Measurements from ENCODE around the gene CRYGS. TPM values are rescaled to one million over a fixed set of nuclear protein-coding genes. Genes with fewer than 3 reads are reported as not detected.
"Not testable (repeated sequence)": the region's sequence is repeated elsewhere in the genome, so short reads cannot be mapped to it uniquely, and the experiment has no call there.

CRYGS gene
- 0.47 and 0.48 TPM in 2 replicates for total RNA-seq
- polyA plus RNA-seq (2012): 1.5 TPM

DNA sequence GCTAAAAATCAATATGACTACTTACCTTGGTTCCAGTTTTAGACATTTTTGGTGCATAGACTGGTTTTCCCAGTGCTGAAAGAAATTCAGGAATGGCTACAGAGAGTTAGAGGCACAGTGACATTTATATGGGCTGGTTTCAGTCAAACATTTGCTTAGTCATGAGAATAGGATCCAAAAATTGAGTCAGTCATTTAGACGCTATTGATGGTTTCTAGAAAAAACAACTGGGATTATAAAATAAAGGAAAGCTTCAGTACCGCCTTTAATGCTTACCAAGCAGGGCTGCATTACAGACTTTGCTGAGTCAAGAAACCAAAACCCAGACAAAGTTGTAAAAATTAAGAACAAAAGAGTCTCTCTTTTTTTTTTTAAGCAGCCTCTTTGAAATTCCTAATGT is at the start of gene CRYGS:
Gene CRYGS (minus strand): TSS at position 100 of the 400 bp plus-strand sequence. CDS start 54 bp downstream, at position 46.
- DNase-seq (ENCODE audit: low read depth): no peak

DNA sequence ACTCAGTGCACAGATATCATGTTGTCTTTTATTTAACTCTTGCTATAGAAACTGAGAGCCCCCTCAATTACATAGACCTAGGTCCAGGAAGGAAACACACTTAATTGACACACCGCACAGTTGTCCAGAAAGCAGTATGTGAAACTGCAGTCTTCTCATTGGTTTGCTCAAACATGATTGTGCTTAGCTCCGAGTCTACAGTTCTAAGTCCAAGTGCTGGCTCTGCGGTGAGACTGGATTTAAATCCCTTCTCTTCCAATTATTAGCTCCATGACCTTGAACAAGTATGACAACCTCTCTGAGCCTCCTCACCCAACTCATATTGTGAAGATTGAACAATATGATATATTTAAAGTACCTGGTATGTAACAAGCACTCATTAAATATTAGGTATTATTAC is 49.7 kb upstream of the CRYGS start:
- no peak for DNase-seq (ENCODE audit: low read depth)

DNA sequence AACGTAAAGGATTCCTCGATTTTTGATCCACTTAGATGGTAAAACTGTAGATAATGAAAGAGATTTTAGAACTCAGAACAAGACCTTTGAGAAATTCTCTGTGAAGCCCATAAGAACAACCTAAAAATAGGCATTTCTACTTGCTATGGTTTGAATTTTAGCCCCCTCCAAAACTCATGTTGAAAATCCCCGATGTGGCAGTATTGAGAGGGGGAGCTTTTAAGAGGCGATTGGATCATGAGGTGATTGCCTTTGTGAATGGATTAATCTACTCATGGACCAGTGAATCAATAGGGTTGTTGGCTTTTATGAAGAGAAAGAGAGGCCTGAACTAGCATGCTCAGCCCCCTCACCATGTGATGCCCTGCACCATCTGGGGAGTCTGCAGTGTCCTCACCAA is 48.5 kb upstream of the CRYGS start:
- DNase-seq (ENCODE audit: low read depth): no peak

DNA sequence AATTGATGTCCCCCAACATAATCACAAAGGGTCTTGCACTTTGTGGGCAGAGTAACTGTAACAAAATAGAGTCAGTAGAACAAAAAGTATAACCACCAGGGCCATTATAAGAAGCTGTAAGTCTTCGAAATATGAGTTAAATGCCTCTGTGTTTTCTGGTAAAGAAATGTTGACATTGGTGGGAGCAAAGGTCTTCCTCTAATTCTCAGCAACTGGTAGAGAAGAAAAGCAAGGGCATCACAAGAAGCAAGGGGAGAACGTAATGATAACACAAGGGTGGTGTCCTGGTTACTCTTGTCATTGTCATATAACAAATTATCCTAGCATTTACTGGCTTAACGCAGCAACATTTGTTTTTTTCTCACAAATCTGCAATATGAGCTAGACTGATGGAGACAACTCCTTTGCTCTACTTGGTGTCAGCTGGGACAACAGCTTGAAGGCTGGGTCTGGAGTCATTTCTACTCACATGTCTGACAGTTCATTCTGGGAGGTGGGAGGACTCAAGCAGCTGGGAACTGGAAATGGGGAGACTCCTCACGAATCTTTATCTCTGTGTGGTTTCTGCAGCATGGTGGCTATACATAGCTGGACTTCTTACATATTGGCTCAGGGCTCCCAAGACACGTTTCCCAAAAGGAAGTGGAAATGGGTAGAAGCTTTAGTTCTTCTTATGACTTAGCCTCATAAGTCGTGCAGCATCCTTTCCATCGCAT is 46.6 kb upstream of the CRYGS start:
- DNase-seq (ENCODE audit: low read depth): no peak

DNA sequence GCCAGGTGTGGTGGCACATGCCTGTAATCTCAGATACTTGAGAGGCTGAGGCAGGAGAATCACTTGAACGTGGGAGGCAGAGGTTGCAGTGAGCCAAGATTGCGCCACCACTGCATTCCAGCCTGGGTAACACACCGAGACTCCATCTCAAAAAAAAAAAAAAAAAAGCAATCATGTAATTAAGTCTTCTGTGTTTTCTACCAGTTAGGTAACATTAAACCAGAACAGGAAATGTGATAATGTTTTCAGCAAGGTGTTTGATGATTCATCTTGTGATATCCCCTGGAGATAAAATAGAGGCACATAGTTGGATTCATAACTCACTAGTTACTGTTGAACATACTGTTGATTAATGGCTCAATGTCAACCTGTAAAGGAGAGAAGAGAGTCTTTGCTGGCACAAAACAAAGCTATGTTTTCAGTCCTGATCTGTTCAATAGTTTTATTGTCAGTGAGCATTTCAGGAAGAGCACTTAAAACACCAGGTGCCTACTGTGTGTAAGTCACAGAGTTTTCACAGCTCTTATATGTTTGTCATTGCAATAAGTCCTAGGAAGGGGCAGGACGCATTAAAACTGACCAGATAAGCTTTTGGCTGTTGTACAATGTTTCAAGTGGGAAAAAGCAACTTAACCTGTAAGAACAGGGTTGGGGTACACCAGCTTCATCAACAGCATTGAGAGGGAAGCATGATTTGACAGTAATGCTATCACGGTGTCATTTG is 45.8 kb upstream of the CRYGS start:
- no peak for DNase-seq (ENCODE audit: low read depth)

DNA sequence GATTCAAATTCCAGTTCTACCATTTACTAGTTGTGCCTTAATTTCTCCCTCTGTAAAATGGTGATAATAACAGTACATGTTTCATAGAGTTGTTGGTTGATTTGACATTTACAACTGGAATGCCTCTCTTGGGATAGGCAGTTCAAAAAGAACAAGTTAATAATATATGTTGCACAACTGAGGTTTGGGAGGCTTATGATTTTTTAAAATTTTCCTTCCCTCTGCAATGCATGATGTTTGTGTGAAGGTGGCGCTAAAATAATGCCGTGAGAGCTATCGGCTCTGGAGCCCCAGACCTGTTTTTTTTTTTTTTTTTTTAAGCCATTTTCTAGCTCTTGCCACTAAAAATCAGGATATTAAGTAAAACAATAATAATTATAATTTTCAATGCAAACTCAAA is 44.9 kb upstream of the CRYGS start:
- no peak for DNase-seq (ENCODE audit: low read depth)

DNA sequence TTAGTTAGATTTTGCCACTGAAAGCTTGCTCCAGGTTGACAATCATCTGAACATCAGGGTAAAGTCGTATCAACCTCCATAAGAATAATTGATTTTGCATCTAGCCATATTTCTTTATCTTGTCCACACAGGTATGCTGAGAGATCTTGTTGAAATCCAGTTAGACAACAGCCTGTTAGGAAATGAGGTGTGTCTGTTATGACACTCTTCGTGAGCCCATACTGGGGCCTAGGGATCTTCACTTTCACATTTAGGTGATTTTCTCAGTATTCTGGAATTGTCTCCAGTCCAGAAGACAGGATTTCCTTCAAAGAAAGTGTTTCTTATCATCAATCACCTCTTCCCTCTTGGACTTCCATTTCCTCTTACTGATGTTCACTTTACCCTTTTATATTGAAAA is 44.5 kb upstream of the CRYGS start:
- DNase-seq (ENCODE audit: low read depth): no peak

DNA sequence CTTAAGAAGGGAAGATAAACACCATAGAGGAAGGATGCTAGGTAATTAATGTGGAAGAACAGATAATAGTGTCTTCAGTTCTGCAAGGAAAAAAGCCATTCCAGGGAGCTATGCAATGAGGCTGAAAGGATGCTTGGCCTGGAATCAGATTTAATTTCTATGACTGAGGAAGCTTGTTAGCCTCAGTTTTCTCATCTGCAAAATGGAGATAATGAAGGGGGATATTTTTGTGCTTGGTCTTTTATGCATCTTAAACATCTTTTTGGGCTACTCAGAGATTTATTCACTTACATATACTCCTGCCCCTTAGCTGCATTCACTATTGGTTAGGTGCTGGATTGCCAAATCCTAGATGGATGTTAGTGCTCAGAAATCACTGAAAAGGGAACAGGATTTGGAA is 43.0 kb upstream of the CRYGS start:
- no peak for DNase-seq (ENCODE audit: low read depth)

DNA sequence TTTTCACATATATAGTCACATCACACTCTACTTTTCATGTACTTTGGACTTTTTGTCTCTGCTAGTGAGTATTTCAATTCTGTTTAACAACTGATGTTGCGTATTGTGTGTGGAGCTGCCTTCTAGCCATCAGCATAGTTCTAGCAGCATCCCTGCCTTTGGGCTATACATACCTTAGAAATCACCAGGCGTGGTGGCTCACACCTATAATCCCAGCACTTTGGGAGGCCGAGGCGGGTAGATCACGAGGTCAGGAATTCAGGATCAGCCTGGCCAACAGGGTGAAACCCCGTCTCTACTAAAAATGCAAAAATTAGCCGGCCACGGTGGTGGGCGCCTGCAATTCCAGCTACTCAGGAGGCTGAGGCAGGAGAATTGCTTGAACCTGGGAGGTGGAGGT is 42.1 kb upstream of the CRYGS start:
- not testable (repeated sequence) for DNase-seq (ENCODE audit: low read depth)

DNA sequence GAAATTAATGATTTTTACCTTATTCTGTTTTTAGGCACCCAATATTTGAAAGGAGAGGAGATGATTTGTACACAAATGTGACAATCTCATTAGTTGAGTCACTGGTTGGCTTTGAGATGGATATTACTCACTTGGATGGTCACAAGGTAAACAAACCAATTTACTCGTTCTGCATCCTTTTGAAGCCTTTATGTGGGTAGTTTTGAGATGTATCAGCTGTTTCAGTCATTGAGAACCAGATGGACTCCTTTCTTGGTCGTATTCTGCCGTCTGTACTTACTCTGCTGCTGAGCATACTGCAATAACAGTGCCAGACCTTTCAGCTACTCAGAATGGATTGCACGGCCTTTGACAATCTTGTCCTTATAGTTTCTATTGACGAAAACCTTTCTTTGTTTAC is 39.7 kb upstream of the CRYGS start:
- DNase-seq (ENCODE audit: low read depth): no peak

DNA sequence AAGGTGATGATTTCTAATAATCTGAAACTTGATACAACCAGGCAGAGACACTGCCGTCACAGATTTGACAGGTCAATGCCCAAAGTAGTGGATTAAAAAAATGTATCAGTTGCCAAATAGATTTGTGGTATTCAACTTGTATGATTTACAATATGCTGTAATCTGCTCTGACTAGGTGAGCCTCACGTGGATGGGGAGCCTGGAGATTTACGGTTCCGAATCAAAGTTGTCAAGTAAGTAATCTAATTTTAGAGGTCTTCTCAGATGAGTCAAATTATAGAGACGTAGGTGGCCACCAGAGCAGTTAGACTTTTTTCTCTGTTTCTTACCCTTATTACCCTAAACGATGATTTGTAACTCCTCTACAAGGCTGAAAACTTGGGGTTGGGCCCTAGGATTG is 38.4 kb upstream of the CRYGS start:
- DNase-seq (ENCODE audit: low read depth): no peak

DNA sequence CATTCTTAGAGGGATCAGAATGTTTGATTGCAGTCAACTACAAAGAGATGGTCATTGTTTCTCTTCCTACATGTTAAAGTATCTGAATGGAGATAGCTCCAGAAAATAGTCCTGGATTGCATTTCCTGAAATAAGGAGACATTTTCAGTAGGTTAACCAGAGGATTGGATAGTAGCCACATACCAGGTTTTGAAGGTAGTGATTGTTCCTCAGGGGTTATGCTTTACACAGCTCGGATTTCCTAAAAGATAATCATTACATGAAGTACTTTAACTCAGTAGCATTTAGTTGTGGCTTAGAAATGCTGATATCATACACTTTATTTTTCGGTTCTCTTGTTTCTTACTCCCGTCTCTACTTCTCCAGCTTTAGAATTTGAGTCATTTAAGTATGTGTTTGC is 36.6 kb upstream of the CRYGS start:
- no peak for DNase-seq (ENCODE audit: low read depth)

DNA sequence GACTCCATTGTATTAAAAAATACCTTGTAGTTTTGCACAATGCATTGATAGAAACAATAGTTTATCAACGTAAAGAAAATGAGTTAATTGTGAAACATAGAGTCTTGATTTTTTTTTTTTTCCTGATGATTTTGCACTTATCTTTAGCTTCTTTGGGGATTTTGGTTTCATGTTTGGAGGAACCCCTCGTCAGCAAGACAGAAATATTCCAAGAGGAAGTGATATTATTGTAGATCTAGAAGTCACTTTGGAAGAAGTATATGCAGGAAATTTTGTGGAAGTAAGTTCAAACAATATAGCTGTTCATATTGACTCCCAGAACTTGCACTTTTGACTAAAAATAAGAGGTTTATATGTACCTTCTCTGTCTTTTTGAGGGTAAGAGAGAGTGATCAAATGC is 33.3 kb upstream of the CRYGS start:
- DNase-seq (ENCODE audit: low read depth): no peak

DNA sequence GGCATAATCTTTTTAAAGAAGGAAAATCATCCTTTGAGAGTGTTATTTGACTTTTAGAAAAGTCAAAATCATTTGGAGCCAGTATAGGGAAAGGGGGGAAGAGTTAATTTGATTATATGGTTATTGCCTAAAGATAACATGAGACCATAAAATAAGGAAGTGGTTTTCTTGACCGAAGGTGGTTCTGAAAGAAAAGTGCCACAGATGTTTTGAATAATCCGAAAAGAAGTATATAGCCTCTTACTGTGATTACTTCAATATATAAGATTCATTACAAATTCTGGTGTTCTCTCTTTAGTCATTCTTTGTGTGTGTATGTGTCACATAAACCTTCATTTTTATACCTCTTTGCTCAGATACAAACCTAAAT is 27.4 kb upstream of the CRYGS start:
- DNase-seq (ENCODE audit: low read depth): no peak

DNA sequence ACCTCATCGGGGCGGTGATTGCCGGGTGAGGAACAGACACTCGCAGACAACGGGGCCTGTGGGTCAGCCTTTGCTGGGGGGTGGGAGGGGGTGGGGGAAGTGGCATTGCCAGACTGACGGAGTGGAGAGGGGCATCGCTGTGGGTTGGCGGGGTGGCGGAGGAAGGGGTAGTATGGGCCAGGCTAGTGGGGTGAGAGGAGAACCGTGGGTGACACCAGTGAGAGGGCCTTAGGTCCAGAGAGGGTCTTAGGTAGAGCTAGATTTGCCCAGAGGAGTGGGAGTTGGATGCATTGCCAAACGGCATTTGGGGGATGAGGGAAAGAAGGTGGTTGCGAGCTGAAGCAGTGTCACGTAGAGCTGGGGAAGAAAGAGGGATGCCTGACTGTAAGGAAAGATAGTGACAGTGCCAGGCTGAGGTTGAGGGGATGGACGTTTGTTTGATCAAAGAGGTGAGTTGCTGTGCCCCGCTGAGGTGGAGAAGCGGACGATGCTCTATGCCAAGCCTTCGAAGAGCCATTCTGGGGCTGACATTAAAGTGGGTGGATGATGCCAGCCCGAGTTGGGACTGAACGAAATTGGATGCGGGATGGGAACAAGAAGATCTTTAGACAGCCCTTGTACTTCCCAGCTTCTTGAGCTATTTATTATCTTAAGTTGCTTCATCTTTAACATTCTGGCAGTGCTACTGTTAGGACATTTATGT is 26.9 kb upstream of the CRYGS start:
- DNase-seq (ENCODE audit: low read depth): no peak

DNA sequence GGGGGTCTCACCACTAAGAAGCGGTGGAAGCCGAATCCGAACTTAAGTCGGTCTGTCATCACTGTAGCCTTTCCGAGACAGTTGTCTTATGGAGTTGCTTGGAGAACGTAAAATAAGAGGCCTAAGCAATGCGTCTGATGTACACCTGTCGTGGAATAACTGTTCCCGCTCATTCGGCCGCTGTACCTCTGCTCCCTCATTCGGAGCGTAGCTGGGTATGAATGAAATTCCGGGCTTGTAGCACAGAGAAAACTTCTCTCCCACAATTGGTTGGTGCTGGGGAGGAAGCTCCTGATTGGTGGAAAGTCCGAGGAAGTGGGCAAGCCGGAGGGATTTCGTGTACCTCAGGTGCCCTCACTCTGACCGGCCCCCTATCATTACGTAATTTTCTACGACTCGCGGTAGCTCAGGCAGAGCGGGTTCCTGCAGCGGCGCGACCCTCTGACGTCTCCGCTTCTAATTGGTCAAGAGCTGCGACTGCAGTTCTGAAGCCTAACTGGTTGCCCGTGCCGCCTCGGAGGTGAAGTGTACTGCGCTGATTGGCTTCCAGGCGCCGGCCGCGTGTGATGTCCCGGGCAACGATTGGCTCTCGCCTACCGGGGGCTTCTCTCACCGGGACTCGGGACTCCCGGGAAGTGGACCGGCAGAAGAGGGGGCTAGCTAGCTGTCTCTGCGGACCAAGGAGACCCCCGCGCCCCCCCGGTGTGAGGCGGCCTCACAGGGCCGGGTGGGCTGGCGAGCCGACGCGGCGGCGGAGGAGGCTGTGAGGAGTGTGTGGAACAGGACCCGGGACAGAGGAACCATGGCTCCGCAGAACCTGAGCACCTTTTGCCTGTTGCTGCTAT is 26.1 kb upstream of the CRYGS start, which contains the start of gene DNAJB11:
Gene DNAJB11 (plus strand): TSS at position 625 of the 845 bp plus-strand sequence. CDS start 178 bp downstream, at position 803.
- DNase-seq (ENCODE audit: low read depth): peak; percentile 100

DNA sequence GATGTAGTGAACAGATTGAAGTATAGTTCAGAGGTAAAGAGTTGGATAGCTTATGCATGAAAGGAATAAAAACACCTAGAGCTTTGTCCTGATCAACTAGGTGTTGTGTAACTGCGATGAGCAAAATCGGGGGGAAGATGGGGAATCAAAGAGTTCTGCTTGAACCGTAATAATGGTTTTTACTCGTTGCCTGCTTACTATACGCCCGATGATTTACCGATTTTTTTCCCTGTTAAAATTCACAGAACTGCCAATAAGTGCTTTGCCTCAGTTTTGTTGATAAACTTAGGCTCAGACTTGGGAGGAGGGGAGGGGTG is 25.6 kb upstream of the CRYGS start:
- DNase-seq (ENCODE audit: low read depth): no peak

DNA sequence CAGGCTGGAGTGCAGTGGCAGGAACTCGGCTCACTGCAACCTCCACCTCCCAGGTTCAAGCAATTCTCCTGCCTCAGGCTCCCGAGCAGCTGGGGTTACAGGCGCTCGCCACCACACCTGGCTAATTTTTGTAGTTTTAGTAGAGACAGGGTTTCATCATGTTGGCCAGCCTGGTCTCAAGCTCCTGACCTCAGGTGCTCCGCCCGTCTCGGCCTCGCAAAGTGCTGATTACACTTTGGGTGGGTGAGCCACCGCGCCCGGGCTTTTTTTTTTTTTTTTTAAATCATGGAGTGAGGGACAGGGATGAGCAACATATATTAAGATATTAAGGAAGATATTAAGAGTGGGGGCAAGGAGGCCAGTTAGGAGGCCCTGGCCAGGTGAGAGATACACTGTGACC is 25.2 kb upstream of the CRYGS start:
- not testable (repeated sequence) for DNase-seq (ENCODE audit: low read depth)

DNA sequence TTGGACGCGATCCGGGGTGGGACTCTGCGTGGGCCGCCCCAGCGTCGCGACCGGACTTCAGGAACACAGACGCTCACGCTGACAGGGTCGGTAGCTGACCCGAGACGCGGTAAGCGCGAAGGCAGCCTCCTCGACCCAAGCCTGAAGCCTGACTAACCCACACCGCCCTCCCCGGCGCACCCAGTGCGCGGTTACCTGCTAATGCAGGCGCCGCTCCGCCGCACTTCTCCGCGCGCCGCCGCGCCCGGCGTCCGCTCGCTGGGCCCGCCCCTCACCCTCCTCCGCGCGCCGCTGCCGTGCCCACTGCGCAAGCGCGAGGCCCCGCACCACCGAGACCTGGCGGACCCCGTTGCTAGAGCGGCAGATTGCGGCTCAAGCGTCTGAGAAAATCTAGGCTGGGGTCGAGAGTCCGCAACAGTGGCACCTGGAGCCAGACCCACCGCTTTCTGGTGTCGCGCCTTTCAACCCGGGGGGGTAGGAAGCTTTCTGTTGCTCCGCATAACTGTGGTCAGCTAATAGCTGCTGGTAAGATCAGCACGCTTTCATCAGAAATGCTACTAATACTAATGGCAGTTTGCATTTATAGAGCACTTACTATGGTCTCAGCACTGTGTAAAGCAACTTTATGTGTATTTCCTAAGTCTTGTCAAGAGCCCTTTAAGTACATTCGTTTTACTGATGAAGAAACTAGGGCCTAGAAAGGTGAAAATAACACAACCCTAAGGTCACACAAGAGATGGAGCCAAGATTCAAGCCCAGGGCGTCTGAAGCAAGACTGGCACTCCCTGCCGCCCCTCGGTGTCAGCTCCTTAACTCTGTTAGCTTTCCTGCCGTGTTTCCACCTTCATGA is 23.1 kb upstream of the CRYGS start, which contains the start of gene TBCCD1:
Gene TBCCD1 (minus strand): TSS at position 268 of the 850 bp plus-strand sequence. CDS start 3,010 bp downstream, outside the sequence.
- DNase-seq (ENCODE audit: low read depth): peak; percentile 93

DNA sequence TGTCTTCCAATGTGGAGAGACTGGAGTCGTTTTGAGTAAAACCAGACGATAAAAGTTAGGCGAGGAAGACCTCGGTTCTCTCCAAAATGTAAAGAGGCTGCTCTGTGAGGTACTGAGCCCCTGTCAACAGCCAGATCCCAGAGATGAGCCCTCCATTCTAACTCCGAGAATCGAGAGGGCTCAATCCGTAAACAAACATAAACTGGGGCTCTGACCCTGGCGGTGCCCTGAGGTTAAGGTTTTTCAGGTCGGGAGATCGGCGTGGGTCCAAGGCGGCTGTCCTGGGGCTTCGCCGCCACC is 22.5 kb upstream of the CRYGS start:
- no peak for DNase-seq (ENCODE audit: low read depth)

DNA sequence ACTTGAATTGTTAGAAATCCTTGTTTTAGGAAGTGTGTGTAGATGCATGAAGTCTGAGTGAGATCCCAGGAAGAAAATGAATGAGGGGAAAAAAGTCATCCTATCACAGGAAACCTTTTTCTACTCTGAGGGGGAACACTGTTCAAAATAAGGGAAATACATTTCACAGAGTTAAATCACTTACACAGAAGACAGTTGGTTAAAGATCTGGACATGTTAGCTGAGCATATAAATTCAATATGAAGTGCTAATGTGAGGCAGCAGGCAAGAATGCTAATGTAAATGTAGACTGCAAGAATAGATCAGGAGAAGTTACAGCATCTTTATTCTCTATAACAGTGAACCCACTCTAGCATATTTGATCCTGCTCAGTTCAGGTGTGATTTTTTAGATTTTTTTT is 20.4 kb upstream of the CRYGS start:
- DNase-seq (ENCODE audit: low read depth): no peak

Data from myocyte (in vitro differentiated cells).